MM.1S (cell line): ENCODE data around the gene TOMT.

Experiments
- DNase-seq: peaks from one replicate; pipeline ENCODE4 v3.0.0-alpha.2; 2015
- H2AFZ ChIP-seq: fragments of 300-600 bp; sonication (generic); 2 replicates; pipeline ENCODE4 v1.6.0; 2016; ENCODE audit warnings: antibody characterized with exemption, low read length
- H3F3A ChIP-seq: fragments of 300-600 bp; sonication (generic); 2 replicates; pipeline ENCODE4 v1.6.1; 2016; ENCODE audit warnings: mild to moderate bottlenecking, antibody characterized with exemption, low read length, moderate library complexity, mixed read lengths; ENCODE audit not compliant: insufficient read depth
- H3K27ac ChIP-seq: fragments of 300-600 bp; sonication (generic); 2 replicates; pipeline ENCODE4 v1.5.1; 2016; ENCODE audit warnings: mild to moderate bottlenecking, low read length
- H3K27me3 ChIP-seq: fragments of 300-600 bp; sonication (generic); replicated peaks from 2 replicates; pipeline ENCODE4 v1.6.0; 2016; ENCODE audit warnings: low read length; ENCODE audit not compliant: insufficient read depth
- H3K36me3 ChIP-seq: fragments of 300-600 bp; sonication (generic); replicated peaks from 2 replicates; pipeline ENCODE4 v1.6.1; 2016; ENCODE audit warnings: mild to moderate bottlenecking, low read length, mixed read lengths; ENCODE audit not compliant: insufficient read depth
- H3K4me1 ChIP-seq: fragments of 300-600 bp; sonication (generic); 2 replicates; pipeline ENCODE4 v1.6.1; 2016; ENCODE audit warnings: low read length, mixed read lengths
- H3K4me2 ChIP-seq: fragments of 300-600 bp; sonication (generic); 2 replicates; pipeline ENCODE4 v1.6.0; 2016; ENCODE audit warnings: low read depth, low read length
- H3K4me3 ChIP-seq: fragments of 300-600 bp; sonication (generic); 2 replicates; pipeline ENCODE4 v1.5.1; 2016; ENCODE audit warnings: low read length, mixed read lengths
- H3K79me2 ChIP-seq: fragments of 300-600 bp; sonication (generic); 2 replicates; pipeline ENCODE4 v1.6.1; 2016; ENCODE audit warnings: mixed run types, low read length, mixed read lengths
- H3K9ac ChIP-seq: fragments of 300-600 bp; sonication (generic); 2 replicates; pipeline ENCODE4 v1.6.1; 2016; ENCODE audit warnings: low read length, mixed read lengths
- H3K9me2 ChIP-seq: fragments of 300-600 bp; sonication (generic); replicated peaks from 2 replicates; pipeline ENCODE4 v1.6.1; 2016; ENCODE audit warnings: mild to moderate bottlenecking, low read length, mixed read lengths; ENCODE audit not compliant: insufficient read depth
- H3K9me3 ChIP-seq: fragments of 300-600 bp; sonication (generic); replicated peaks from 2 replicates; pipeline ENCODE4 v1.6.1; 2016; ENCODE audit warnings: mild to moderate bottlenecking, low read length, mixed read lengths; ENCODE audit not compliant: insufficient read depth
- H4K20me1 ChIP-seq: fragments of 300-600 bp; sonication (generic); 2 replicates; pipeline ENCODE4 v1.6.1; 2016; ENCODE audit warnings: mild to moderate bottlenecking, low read length, moderate library complexity, mixed read lengths; ENCODE audit not compliant: insufficient read depth
- EZH2 ChIP-seq: fragments of 300-600 bp; sonication (generic); optimal IDR thresholded peaks from 2 replicates; pipeline ENCODE3; 2017; ENCODE audit warnings: low read depth, mild to moderate bottlenecking, antibody characterized with exemption, low read length, mixed read lengths
- EZH2phosphoT487 ChIP-seq: fragments of 300-600 bp; sonication (generic); IDR thresholded peaks from 2 replicates; pipeline ENCODE4 v1.6.1; 2018; ENCODE audit warnings: antibody characterized with exemption, low read length
- TF ChIP-seq, protein P1 (sequence below): fragments of 300-600 bp; sonication (generic); IDR thresholded peaks from 2 replicates; pipeline ENCODE4 v1.5.1; 2016; ENCODE audit warnings: antibody characterized with exemption, low read length, mixed read lengths

The TOMT gene

DNA sequence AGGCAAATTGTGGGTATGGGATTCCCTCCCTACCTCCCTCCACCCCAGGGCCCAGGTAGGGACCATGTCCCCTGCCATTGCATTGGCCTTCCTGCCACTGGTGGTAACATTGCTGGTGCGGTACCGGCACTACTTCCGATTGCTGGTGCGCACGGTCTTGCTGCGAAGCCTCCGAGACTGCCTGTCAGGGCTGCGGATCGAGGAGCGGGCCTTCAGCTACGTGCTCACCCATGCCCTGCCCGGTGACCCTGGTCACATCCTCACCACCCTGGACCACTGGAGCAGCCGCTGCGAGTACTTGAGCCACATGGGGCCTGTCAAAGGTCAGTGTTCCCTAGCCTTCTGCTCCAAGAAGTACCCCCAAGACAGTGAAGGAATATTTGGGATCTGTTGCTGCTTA is at the start of gene TOMT:
Gene TOMT (plus strand): TSS at position 37 of the 400 bp plus-strand sequence. CDS start 28 bp downstream, at position 65.
- no peak within 1 kb of the TSS for H3K27ac ChIP-seq
- H3K4me1 ChIP-seq, result peaks cover 12% of the 10 kb centered on the region
- H4K20me1 ChIP-seq, result no peaks in the 10 kb centered on the region
- no peak within 1 kb of the TSS for H3K4me3 ChIP-seq
- no peak within 1 kb of the TSS for H3K4me2 ChIP-seq
- H3K36me3 ChIP-seq, result no peaks in the 10 kb centered on the region
- no peak for DNase-seq
- no peaks in the 10 kb centered on the region for H3K9me2 ChIP-seq
- H3K9ac ChIP-seq, result no peak within 1 kb of the TSS
- H3K27me3 ChIP-seq, result no peaks in the 10 kb centered on the region
- no peak within 1 kb of the TSS for H2AFZ ChIP-seq
- H3K79me2 ChIP-seq, result peaks cover 22% of the 10 kb centered on the region
- peaks cover 4% of the 10 kb centered on the region for H3F3A ChIP-seq
- no peaks in the 10 kb centered on the region for H3K9me3 ChIP-seq
- TF ChIP-seq EZH2, result no peak
- no peak for TF ChIP-seq EZH2phosphoT487
- TF ChIP-seq, protein P1, sequence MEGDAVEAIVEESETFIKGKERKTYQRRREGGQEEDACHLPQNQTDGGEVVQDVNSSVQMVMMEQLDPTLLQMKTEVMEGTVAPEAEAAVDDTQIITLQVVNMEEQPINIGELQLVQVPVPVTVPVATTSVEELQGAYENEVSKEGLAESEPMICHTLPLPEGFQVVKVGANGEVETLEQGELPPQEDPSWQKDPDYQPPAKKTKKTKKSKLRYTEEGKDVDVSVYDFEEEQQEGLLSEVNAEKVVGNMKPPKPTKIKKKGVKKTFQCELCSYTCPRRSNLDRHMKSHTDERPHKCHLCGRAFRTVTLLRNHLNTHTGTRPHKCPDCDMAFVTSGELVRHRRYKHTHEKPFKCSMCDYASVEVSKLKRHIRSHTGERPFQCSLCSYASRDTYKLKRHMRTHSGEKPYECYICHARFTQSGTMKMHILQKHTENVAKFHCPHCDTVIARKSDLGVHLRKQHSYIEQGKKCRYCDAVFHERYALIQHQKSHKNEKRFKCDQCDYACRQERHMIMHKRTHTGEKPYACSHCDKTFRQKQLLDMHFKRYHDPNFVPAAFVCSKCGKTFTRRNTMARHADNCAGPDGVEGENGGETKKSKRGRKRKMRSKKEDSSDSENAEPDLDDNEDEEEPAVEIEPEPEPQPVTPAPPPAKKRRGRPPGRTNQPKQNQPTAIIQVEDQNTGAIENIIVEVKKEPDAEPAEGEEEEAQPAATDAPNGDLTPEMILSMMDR, result no peak

- Histone ChIP-seq H3K36me3 (no peaks in the 10 kb centered on the region), H3K4me2 (no peak overlapping the region), H3F3A (no peaks in the 10 kb centered on the region), H3K4me3 (no peak overlapping the region), H3K27me3 (no peaks in the 10 kb centered on the region), H4K20me1 (no peaks in the 10 kb centered on the region; the same call in 1 of the 2 replicates), H3K9me3 (no peaks in the 10 kb centered on the region), H3K27ac (no peak overlapping the region), H3K4me1 (no peaks in the 10 kb centered on the region), H3K79me2 (peaks cover 95% of the 10 kb centered on the region), H3K9me2 (no peaks in the 10 kb centered on the region), H2AFZ (no peak overlapping the region), H3K9ac (no peak overlapping the region)
- no peak for DNase-seq
- TF ChIP-seq, protein P1, result no peak
- TF ChIP-seq EZH2phosphoT487 (no peak), EZH2 (no peak)
Observed at GRCh38 chr11:72058416-72059034, 47.2 kb upstream of the TOMT start.

- TF ChIP-seq, protein P1, result no peak
- no peak for TF ChIP-seq EZH2
- no peak for TF ChIP-seq EZH2phosphoT487
- Histone ChIP-seq H3K36me3 (no peaks in the 10 kb centered on the region), H4K20me1 (no peaks in the 10 kb centered on the region; the same call in 1 of the 2 replicates), H3K9me3 (no peaks in the 10 kb centered on the region), H3K79me2 (peaks cover 94% of the 10 kb centered on the region), H3K4me2 (no peak overlapping the region), H3F3A (no peaks in the 10 kb centered on the region), H3K4me3 (no peak overlapping the region), H3K27me3 (no peaks in the 10 kb centered on the region), H3K9ac (no peak overlapping the region), H3K4me1 (no peaks in the 10 kb centered on the region), H3K9me2 (no peaks in the 10 kb centered on the region), H2AFZ (no peak overlapping the region), H3K27ac (no peak overlapping the region)
- no peak for DNase-seq
Observed at GRCh38 chr11:72061739-72062396, 43.9 kb upstream of the TOMT start.
